ENCODE measurements around the gene PHF10.

DNA sequence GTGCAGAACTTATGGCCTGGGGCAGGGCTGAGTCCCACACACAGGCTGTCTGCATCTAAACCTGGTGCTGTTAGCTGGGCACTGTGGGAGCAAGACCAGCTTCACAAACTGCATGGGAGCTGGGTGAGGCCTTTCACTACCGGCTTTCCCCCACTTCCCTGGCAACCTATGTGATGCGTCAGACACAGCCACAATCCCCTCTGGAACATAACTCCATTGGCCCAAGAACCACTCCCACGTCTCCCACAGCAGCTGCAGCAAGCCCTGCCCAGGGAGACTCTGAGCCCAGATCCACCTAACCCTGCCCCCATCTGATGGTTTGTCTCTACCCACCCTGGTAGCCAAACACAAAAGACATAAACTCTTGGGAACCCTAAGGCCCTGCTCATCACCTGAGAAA is 31.8 kb downstream of the PHF10 start:
- TF ChIP-seq EZH2 (IDR thresholded peaks at IDR 0.05) (no peak), POLR2AphosphoS5 (IDR thresholded peaks at IDR 0.05; ENCODE audit: borderline replicate concordance, low read depth, low read length) (no peak)

All from SK-N-MC (cell line).